HepG2 (cell line): ENCODE measurements around the gene GIPC1. TPM values are rescaled to one million over a fixed set of nuclear protein-coding genes. Genes with fewer than 3 reads are reported as not detected.

Source experiments
- ATAC-seq: fragments of 200-7000 bp; cut with Tn5 transposase; 3 replicates; pipeline ENCODE4 v1.9.1; 2020; ENCODE audit warnings: mild to moderate bottlenecking, moderate library complexity
- BruUV-seq: library from RNA; stranded (reverse); fragments of 400-500 nt; replicated peaks from 2 replicates; lab custom pipeline; 2021; lab: Mats Ljungman, UMichigan
- CTCF ChIA-PET: fragments of 300-600 bp; formaldehyde crosslinking; extraction: SDS; loops from one replicate; lab custom pipeline; 2021; ENCODE audit warnings: low total read pairs, inconsistent platforms, low intra/inter-chr PET ratio; lab: Yijun Ruan, JAX
- POLR2A ChIA-PET: fragments of 350-600 bp; sonication (Branson Sonifier 250); formaldehyde crosslinking; loops from one replicate; lab custom pipeline; 2020; ENCODE audit warnings: antibody characterized with exemption, inconsistent platforms; lab: Yijun Ruan, JAX
- DNase-seq: peaks from one replicate; pipeline ENCODE4 v3.0.0-alpha.2; 2015; ENCODE audit warnings: low spot score
- FAIRE-seq: peaks from 3 replicates; lab custom pipeline; 2011; peaks lifted over from hg19 to GRCh38; lab: Jason Lieb, UNC
- H2AFZ ChIP-seq: one replicate; pipeline ENCODE4 v1.6.1; 2011; ENCODE audit warnings: low read length, inconsistent platforms
- H3K27ac ChIP-seq: fragments of 300-600 bp; 3 replicates; pipeline ENCODE4 v1.8.0; 2011; ENCODE audit warnings: mixed run types, mild to moderate bottlenecking, mixed read lengths, low read length, inconsistent platforms; ENCODE audit not compliant: insufficient read depth; ENCODE audit errors: extremely low read length
- H3K27me3 ChIP-seq, 2 experiments: fragments of 200-600 bp in 1 of 2; 2 replicates in 1 of 2; 3 replicates in 1 of 2; pipeline versions ENCODE4 v1.6.0 to v1.8.0; 2011; ENCODE audit warnings: low read length in 2 of 2, mild to moderate bottlenecking in 2 of 2, moderate library complexity in 2 of 2, inconsistent platforms in 1 of 2; ENCODE audit not compliant: insufficient read depth in 2 of 2, control insufficient read depth in 1 of 2
- H3K36me3 ChIP-seq, 2 experiments: fragments of 200-600 bp in 1 of 2; replicated peaks in 1 of 2; 2 replicates in 1 of 2; 3 replicates in 1 of 2; pipeline versions ENCODE4 v1.5.1 to v1.8.0; 2011; ENCODE audit warnings: low read length in 2 of 2, inconsistent platforms in 1 of 2; ENCODE audit not compliant: insufficient read depth in 2 of 2, control insufficient read depth in 1 of 2
- H3K4me1 ChIP-seq: 2 replicates; pipeline ENCODE4 v1.5.1; 2012; ENCODE audit warnings: low read length, inconsistent platforms; ENCODE audit not compliant: insufficient read depth
- H3K4me2 ChIP-seq: 2 replicates; pipeline ENCODE4 v1.6.0; 2011; ENCODE audit warnings: low read depth, low read length, inconsistent platforms
- H3K4me3 ChIP-seq, 3 experiments: fragments of 200-600 bp in 1 of 3; sonication (generic), shearing (Covaris generic) in 1 of 3; replicated peaks in 1 of 3; 2 replicates each; pipeline ENCODE4 v1.5.1; 2011 to 2016; ENCODE audit warnings: low read length in 3 of 3, inconsistent platforms in 2 of 3, low read depth in 2 of 3, mild to moderate bottlenecking in 2 of 3, control low read depth in 1 of 3, mixed read lengths in 1 of 3; ENCODE audit not compliant: insufficient read depth in 1 of 3
- H3K79me2 ChIP-seq: one replicate; pipeline ENCODE4 v1.6.1; 2011; ENCODE audit warnings: low read length, inconsistent platforms; ENCODE audit not compliant: insufficient read depth
- H3K9ac ChIP-seq: 2 replicates; pipeline ENCODE4 v1.6.0; 2011; ENCODE audit warnings: mild to moderate bottlenecking, low read depth, low read length, inconsistent platforms; ENCODE audit not compliant: insufficient read depth
- H3K9me3 ChIP-seq: 2 replicates; pipeline ENCODE4 v1.5.1; 2012; ENCODE audit warnings: mild to moderate bottlenecking, low read length
- H4K20me1 ChIP-seq: 2 replicates; pipeline ENCODE4 v1.6.0; 2011; ENCODE audit warnings: inconsistent platforms, mild to moderate bottlenecking, low read length, moderate library complexity; ENCODE audit not compliant: insufficient read depth
- ATF1 ChIP-seq: IDR thresholded peaks from 2 replicates; pipeline ENCODE4 v1.6.1; 2016; ENCODE audit warnings: mild to moderate bottlenecking, control low read depth
- GMEB1 ChIP-seq: sonication (generic); formaldehyde crosslinking; IDR thresholded peaks from 2 replicates; pipeline ENCODE4 v1.5.1; 2020; ENCODE audit warnings: missing genetic modification reagents, mild to moderate bottlenecking, borderline replicate concordance
- GMEB2 ChIP-seq: IDR thresholded peaks from 2 replicates; pipeline ENCODE4 v1.6.1; 2016; ENCODE audit warnings: missing biosample characterization, missing genetic modification reagents, low read depth
- NONO ChIP-seq, 2 experiments: fragments of 450-650 bp in 1 of 2; sonication (generic) in 1 of 2; formaldehyde crosslinking in 1 of 2; IDR thresholded peaks in 1 of 2; conservative IDR thresholded peaks in 1 of 2; 2 replicates each; pipeline versions ENCODE4 v1.6.1 to v1.8.0; 2017 to 2022; ENCODE audit warnings: mild to moderate bottlenecking in 1 of 2, missing genetic modification reagents in 1 of 2, moderate library complexity in 1 of 2
- WIZ ChIP-seq: sonication (generic); formaldehyde crosslinking; IDR thresholded peaks from 2 replicates; pipeline ENCODE4 v1.5.1; 2020; ENCODE audit warnings: mild to moderate bottlenecking, missing genetic modification reagents
- ZBTB34 ChIP-seq: sonication (generic); formaldehyde crosslinking; IDR thresholded peaks from 2 replicates; pipeline ENCODE4 v1.8.0; 2022; ENCODE audit warnings: mild to moderate bottlenecking, missing genetic modification reagents
- ZBTB37 ChIP-seq: sonication (generic); formaldehyde crosslinking; IDR thresholded peaks from 2 replicates; pipeline ENCODE4 v1.4.0; 2020; ENCODE audit warnings: mild to moderate bottlenecking, missing genetic modification reagents
- ZFP36L2 ChIP-seq: sonication (generic); formaldehyde crosslinking; IDR thresholded peaks from 2 replicates; pipeline ENCODE4 v1.4.0; 2020; ENCODE audit warnings: missing genetic modification reagents
- ZNF615 ChIP-seq: sonication (generic); formaldehyde crosslinking; IDR thresholded peaks from 2 replicates; pipeline ENCODE4 v1.5.0; 2020; ENCODE audit warnings: mild to moderate bottlenecking, missing genetic modification reagents, borderline replicate concordance
- ZNF782 ChIP-seq: sonication (generic); formaldehyde crosslinking; IDR thresholded peaks from 2 replicates; pipeline ENCODE4 v1.4.0; 2020; ENCODE audit warnings: missing genetic modification reagents, mild to moderate bottlenecking, borderline replicate concordance
- WGBS: methylation state at CpG from one replicate; pipeline ENCODE4 v1.1.6; 2017; ENCODE audit warnings: low lambda C conversion rate; 5-methylcytosine and 5-hydroxymethylcytosine counted together
- in situ Hi-C: cut with HindIII; loops from 2 replicates; pipeline ENCODE4 v1.10.0; 2017; ENCODE audit warnings: low pct_unique_long_range_greater_than_20kb; ENCODE audit not compliant: extremely low pct_ligation_motif_present
- intact Hi-C: fragments of 100-400 bp; cut with micrococcal nuclease; formaldehyde crosslinking; loops from one replicate; pipeline ENCODE4 v1.10.0; 2022; ENCODE audit not compliant: unreplicated experiment
- polyA plus RNA-seq, 8 experiments: library from polyadenylated mRNA; depleted of rRNA in 3 of 8; stranded (reverse) in 7 of 8; unstranded in 1 of 8; fragments of >200 nt; fragmentation: Illumina TruSeq in 4 of 8; extraction: Trizol in 4 of 8; gene quantifications; 2 replicates each; pipeline versions ENCODE4 v1.2.1 to v1.2.3, GENCODE V29; 2011 to 2016; ENCODE audit warnings: low read depth in 4 of 8, missing spikeins in 1 of 8, mixed read lengths in 1 of 8; ENCODE audit not compliant: insufficient read depth in 1 of 8
- total RNA-seq, 5 experiments: library from RNA; depleted of rRNA; stranded (reverse); fragments of >200 nt; fragmentation: Illumina TruSeq; extraction: Trizol; gene quantifications; 2 replicates each; pipeline ENCODE4 v1.2.3, GENCODE V29; 2016; ENCODE audit warnings: low read depth in 1 of 5

The GIPC1 gene
- total and polyA plus RNA-seq, 2 of the 13 experiments (the other 11 are each of a cell fraction or from before 2014, with no cell fraction given) = 27.1 to 48.1 TPM

- H3K79me2 ChIP-seq = peaks cover 36% of the 10 kb centered on the region
- ATAC-seq = no peak
Observed at GRCh38 chr19:14544047-14544446, 48.1 kb upstream of the GIPC1 start.

GRCh38 chr19:14542711-14543328 lies 46.9 kb upstream of the GIPC1 start:
- CTCF ChIA-PET = no interaction called here
- WGBS = 88% methylated on average over 7 of the region's 7 CpGs
- in situ Hi-C loops = no loop called here
- TF ChIP-seq GMEB2 (CRISPR knock-in tag) (no peak), ZNF782 (CRISPR knock-in tag) (no peak), ATF1 (CRISPR knock-in tag) (no peak), ZNF615 (no peak), WIZ (CRISPR knock-in tag) (no peak), GMEB1 (no peak), ZBTB34 (CRISPR knock-in tag) (no peak)

More at GRCh38 chr19:14544047-14544446, 48.1 kb upstream of the GIPC1 start:
- Histone ChIP-seq H3K27ac (no peak overlapping the region), H3K4me3 (no peak overlapping the region), H2AFZ (no peak overlapping the region), H4K20me1 (0 out of 2 replicates have a peak, but pooled peaks cover 5% of the 10 kb centered on the region)
- CTCF ChIA-PET = no interaction called here
- no peak for TF ChIP-seq NONO (IDR thresholded peaks at IDR 0.05)
- no peak for TF ChIP-seq NONO (CRISPR knock-in tag; conservative IDR thresholded peaks at IDR 0.05)
- no peak for TF ChIP-seq ZFP36L2 (CRISPR knock-in tag)
- no peak for TF ChIP-seq ZBTB37 (CRISPR knock-in tag)
- TF ChIP-seq, all 625 proteins: peak for 0
- DNase-seq (no peak), FAIRE-seq (no peak)
- Histone ChIP-seq H3K9ac (no peak overlapping the region), H3K36me3 (peaks cover 6 to 19% of the 10 kb centered on the region in 2 experiments; a peak in 3 of 5 replicates), H3K4me1 (no peaks in the 10 kb centered on the region), H3K4me2 (no peak overlapping the region), H3K27me3 (no peaks in the 10 kb centered on the region; a peak in 1 of 5 replicates), H3K9me3 (no peaks in the 10 kb centered on the region)
- in situ Hi-C loops (no loop called here), intact Hi-C loops (no loop called here)
- no TSS peak for BruUV-seq
- 83% methylated on average over 5 of the region's 5 CpGs for WGBS
- POLR2A ChIA-PET = no interaction called here

More at GRCh38 chr19:14542711-14543328, 46.9 kb upstream of the GIPC1 start:
- FAIRE-seq (no peak), DNase-seq (no peak), ATAC-seq (no peak)
- Histone ChIP-seq H3K4me2 (no peak overlapping the region), H4K20me1 (0 out of 2 replicates have a peak, but pooled peaks cover 5% of the 10 kb centered on the region), H3K4me1 (no peaks in the 10 kb centered on the region), H3K27me3 (no peaks in the 10 kb centered on the region; a peak in 1 of 5 replicates), H3K4me3 (no peak overlapping the region), H3K27ac (no peak overlapping the region), H3K36me3 (peaks cover 6 to 16% of the 10 kb centered on the region in 2 experiments; a peak in 3 of 5 replicates), H3K79me2 (peaks cover 36% of the 10 kb centered on the region), H3K9me3 (no peaks in the 10 kb centered on the region), H3K9ac (no peak overlapping the region), H2AFZ (no peak overlapping the region)
- BruUV-seq = no TSS peak
- POLR2A ChIA-PET = no interaction called here
- intact Hi-C loops = no loop called here
